WERI-Rb-1 (cell line): ENCODE measurements around the gene GPR156.

Source experiments
- DNase-seq: peaks from one replicate; pipeline ENCODE4 v3.0.0-alpha.2; 2020
- H3K27ac ChIP-seq: fragments of 250-450 bp; sonication (Bioruptor Pico); 2 replicates; pipeline ENCODE4 v1.5.1; 2020; ENCODE audit warnings: mild to moderate bottlenecking, moderate library complexity
- H3K27me3 ChIP-seq: fragments of 250-450 bp; sonication (Bioruptor Pico); 2 replicates; pipeline ENCODE4 v1.5.1; 2021; ENCODE audit warnings: mild to moderate bottlenecking, low read depth, moderate library complexity; ENCODE audit not compliant: insufficient read depth, severe bottlenecking
- H3K36me3 ChIP-seq: fragments of 250-450 bp; sonication (Bioruptor Pico); 2 replicates; pipeline ENCODE4 v1.5.1; 2020; ENCODE audit warnings: mild to moderate bottlenecking, moderate library complexity
- H3K4me3 ChIP-seq: 2 replicates; pipeline ENCODE4 v1.5.1; 2011; ENCODE audit warnings: low read depth, mild to moderate bottlenecking, control low read depth, low read length
- H3K9me3 ChIP-seq: fragments of 250-450 bp; sonication (Bioruptor Pico); 2 replicates; pipeline ENCODE4 v1.5.1; 2021; ENCODE audit warnings: mild to moderate bottlenecking, moderate library complexity; ENCODE audit not compliant: severe bottlenecking
- TF ChIP-seq, protein P1 (sequence below): IDR thresholded peaks from 2 replicates; pipeline ENCODE4 v1.5.1; 2011; ENCODE audit warnings: low read depth, mild to moderate bottlenecking, control low read depth, inconsistent platforms, low read length

GPR156 gene

DNA sequence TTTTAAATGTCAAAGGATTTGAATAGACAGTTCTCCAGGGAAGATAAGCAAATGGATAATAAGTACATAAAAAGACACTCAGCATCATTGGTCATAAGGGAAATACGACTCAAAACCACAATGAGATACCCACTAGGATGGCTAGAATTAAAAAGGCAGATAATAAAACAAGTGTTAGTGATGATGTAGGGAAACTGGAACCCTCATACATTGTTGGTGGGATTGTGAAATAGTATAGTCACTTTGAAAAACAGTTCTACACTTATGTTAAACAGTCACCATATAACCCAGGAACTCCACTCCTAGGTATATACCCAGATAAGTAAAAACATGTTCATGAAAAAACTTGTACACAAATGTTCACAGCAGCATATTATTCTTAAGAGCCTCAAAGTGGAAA is 72.5 kb downstream of the GPR156 start:
- no peak overlapping the region for H3K27ac ChIP-seq
- TF ChIP-seq, protein P1, sequence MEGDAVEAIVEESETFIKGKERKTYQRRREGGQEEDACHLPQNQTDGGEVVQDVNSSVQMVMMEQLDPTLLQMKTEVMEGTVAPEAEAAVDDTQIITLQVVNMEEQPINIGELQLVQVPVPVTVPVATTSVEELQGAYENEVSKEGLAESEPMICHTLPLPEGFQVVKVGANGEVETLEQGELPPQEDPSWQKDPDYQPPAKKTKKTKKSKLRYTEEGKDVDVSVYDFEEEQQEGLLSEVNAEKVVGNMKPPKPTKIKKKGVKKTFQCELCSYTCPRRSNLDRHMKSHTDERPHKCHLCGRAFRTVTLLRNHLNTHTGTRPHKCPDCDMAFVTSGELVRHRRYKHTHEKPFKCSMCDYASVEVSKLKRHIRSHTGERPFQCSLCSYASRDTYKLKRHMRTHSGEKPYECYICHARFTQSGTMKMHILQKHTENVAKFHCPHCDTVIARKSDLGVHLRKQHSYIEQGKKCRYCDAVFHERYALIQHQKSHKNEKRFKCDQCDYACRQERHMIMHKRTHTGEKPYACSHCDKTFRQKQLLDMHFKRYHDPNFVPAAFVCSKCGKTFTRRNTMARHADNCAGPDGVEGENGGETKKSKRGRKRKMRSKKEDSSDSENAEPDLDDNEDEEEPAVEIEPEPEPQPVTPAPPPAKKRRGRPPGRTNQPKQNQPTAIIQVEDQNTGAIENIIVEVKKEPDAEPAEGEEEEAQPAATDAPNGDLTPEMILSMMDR = no peak
- no peaks in the 10 kb centered on the region for H3K9me3 ChIP-seq
- no peaks in the 10 kb centered on the region for H3K36me3 ChIP-seq
- no peak overlapping the region for H3K4me3 ChIP-seq
- no peak for DNase-seq
- H3K27me3 ChIP-seq = no peaks in the 10 kb centered on the region

DNA sequence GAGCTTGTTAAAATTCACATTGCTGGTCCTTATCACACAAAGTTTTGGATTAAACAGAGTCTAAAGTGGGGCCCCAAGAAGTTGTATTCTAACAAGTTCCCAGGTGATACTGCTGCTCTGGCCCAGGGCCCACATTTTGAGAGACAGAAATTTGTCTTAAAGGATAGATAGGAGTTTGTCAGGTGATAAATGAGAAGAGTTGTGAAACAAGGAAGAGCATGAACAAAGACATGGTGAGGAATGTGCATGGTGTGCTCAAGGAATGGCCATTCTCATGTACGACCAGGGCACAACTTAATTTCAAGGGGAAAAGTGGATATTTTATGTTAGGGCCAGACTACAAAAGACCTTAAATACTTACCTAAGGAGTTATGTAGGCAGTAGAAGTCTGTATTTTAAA is 75.6 kb downstream of the GPR156 start:
- Histone ChIP-seq H3K4me3 (no peak overlapping the region), H3K9me3 (no peaks in the 10 kb centered on the region), H3K27ac (no peak overlapping the region), H3K27me3 (no peaks in the 10 kb centered on the region), H3K36me3 (no peaks in the 10 kb centered on the region)
- no peak for DNase-seq
- TF ChIP-seq, protein P1 = no peak

DNA sequence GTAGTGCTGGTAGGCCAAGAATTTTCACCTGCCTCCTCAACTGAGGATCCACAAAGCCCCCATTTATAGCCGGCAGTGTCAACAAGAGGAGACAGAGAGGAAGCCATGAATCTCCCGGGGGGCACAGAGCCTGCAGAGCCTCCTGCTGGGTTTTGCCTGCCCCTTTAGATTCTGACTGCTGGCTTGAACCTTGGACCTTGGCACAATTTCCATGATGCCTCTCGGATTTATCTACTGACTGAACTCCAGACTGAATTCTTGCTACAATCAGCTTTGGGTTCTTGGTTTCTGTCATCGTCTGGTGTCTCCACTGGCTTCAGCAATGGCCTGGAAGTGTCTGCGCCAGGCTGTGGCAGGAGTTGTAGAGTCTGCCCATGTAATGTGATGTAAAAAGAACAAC is 80.7 kb downstream of the GPR156 start:
- Histone ChIP-seq H3K36me3 (no peaks in the 10 kb centered on the region), H3K9me3 (no peaks in the 10 kb centered on the region), H3K4me3 (no peak overlapping the region), H3K27me3 (no peaks in the 10 kb centered on the region), H3K27ac (no peak overlapping the region)
- DNase-seq = no peak
- TF ChIP-seq, protein P1 = no peak

DNA sequence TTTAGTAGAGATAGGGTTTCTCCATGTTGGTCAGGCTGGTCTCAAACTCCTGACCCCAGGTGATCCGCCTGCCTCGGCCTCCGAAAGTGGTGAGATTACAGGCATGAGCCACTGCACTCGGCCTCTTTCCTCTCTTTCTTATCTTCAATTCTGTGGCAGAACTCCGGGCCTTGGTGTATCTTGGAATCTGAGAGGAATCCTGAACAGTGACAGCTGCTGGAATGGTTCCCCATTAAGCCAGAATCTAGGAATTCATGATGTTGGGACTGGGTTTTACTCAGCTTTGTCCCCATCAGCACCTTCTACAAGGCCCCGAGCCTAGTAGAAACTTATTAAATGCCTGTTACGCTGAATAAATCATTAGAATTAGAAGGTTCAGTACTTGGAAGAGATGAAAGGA is 81.4 kb downstream of the GPR156 start:
- no peaks in the 10 kb centered on the region for H3K36me3 ChIP-seq
- TF ChIP-seq, protein P1 = no peak
- no peak for DNase-seq
- no peaks in the 10 kb centered on the region for H3K27me3 ChIP-seq
- H3K27ac ChIP-seq = no peak overlapping the region
- H3K4me3 ChIP-seq = no peak overlapping the region
- no peaks in the 10 kb centered on the region for H3K9me3 ChIP-seq

DNA sequence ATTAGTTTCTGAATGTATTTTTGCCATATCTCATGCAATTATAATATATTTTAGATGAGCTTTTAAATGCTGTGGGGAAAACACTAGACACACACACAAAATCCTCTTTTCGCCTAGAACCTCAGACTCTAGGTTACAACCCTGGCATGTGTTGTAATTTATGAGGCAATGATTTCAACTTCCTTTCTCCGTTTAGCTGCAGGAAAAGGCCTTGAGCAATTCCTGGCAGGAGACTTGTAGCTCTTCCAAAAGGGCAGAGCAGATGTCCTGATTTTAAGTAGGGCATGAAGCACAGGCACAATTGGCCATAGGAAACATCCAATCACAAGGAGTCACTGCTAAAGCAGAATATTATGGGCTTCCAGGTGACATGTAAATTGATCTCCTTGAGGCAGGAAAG is 82.0 kb downstream of the GPR156 start:
- DNase-seq = no peak
- Histone ChIP-seq H3K9me3 (no peaks in the 10 kb centered on the region), H3K27me3 (no peaks in the 10 kb centered on the region), H3K27ac (no peak overlapping the region), H3K4me3 (no peak overlapping the region), H3K36me3 (no peaks in the 10 kb centered on the region)
- TF ChIP-seq, protein P1 = no peak

DNA sequence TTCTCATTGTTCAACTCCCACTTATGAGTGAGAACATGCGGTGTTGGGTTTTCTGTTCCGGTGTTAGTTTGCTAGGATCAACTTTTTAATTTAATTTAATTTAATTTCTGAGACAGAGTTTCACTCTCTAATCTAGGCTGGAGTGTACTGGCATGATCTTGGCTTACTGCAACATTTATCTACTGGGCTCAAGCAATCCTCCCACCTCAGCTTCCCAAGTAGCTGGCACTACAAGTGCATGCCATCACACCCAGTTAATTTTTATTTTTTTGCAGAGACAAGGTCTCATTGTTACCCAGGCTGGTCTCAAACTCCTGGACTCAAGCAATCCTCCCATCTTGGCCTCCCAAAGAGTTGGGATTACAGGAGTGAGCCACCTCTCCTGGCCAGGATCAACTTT is 82.7 kb downstream of the GPR156 start:
- Histone ChIP-seq H3K27ac (no peak overlapping the region), H3K27me3 (no peaks in the 10 kb centered on the region), H3K4me3 (no peak overlapping the region), H3K36me3 (no peaks in the 10 kb centered on the region), H3K9me3 (no peaks in the 10 kb centered on the region)
- TF ChIP-seq, protein P1 = no peak
- no peak for DNase-seq
